Epidermal melanocyte (primary cell): ENCODE results near the gene NCAN.
A peak's percentile ranks its signal among the peaks of the same experiment; 100 is the strongest.
"Not testable (repeated sequence)": the region's sequence is repeated elsewhere in the genome, so short reads cannot be mapped to it uniquely, and the experiment has no call there.

ENCODE experiments used
- DNase-seq: peaks from one replicate; pipeline ENCODE4 v3.0.0; 2011; ENCODE audit warnings: low spot score; ENCODE audit not compliant: insufficient read length

NCAN gene

DNA sequence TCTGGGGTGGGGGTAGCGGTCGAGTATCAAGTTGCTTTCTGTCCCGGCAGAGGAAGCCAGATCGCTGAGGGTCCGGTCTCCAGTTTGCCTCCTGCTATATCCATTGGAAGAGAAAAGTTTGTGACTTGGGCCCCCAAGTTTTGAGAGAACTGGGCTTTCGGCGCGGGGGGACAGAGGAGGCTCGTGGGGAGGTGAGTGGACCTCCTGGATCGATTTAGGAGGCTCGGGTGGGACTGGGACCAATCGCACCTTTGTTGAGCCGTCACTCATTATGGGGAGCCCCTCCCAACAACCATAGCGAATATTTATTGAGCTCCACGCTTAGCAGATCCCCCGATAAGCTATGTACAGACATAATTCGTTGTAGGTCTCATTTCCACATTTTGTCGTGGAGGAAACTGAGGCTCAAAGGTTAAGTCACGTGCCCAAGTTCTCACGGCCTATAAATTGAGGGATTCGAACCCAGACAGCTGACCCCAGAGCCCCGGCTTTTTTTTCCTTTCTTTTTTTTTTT is 18.8 kb upstream of the NCAN start:
- no peak for DNase-seq

DNA sequence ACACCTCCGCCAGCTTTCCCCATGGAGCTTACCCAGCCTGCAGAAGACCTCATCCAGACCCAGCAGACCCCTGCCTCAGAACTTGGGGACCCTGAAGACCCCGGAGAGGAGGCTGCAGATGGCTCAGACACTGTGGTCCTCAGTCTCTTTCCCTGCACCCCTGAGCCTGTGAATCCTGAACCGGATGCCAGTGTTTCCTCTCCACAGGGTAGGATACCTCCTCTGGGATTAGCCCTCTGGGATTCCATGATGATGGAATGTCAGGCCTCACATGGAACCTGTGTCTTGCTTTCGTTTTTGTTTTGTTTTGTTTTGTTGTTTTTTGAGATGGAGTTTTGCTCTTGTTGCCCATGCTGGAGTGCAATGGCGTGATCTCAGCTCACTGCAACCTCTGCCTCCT is 17.8 kb upstream of the NCAN start:
- DNase-seq: no peak

DNA sequence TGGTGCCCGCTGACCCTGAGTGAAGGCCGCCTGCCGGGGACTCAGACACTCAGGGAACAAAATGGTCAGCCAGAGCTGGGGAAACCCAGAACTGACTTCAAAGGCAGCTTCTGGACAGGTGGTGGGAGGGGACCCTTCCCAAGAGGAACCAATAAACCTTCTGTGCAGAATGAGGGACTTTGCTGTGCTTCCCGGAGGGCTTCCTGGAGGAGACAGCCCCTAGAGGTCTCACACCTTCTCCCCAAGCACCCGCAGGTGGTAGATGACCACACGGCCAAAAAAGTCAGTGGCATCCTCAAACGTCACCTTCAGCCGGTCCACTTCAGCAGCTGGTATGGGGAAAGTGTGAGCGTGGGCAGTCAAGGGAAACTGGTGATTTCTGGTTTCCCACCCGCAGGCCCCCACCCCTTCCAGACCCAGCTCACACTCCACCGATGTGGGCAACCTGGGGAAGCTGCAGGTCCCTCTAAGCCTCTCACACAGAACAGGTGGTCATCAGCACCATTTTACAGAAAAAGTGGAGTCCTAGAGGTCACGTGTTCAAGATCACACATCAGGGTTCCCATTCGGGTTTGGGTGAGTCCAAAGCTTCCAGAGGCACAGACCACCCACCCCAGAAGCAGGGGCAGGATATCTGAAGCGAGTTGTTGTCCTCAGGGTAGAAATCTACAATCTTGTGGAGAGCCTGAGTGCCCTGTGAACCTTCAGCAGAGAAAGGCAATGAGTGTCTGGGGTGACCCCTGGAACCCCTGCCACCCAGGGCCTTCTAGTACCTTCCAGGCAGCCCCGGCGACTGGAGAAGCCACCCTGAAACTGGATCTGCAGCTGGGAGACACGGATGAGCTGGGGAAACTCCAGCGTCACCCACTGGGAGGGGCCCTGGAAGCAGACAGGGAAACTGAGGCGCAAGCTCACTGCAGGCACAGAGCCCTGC is 9.8 kb upstream of the NCAN start:
- DNase-seq: no peak

- no peak for DNase-seq
Observed at GRCh38 chr19:19202707-19203011, 9.1 kb upstream of the NCAN start.

DNA sequence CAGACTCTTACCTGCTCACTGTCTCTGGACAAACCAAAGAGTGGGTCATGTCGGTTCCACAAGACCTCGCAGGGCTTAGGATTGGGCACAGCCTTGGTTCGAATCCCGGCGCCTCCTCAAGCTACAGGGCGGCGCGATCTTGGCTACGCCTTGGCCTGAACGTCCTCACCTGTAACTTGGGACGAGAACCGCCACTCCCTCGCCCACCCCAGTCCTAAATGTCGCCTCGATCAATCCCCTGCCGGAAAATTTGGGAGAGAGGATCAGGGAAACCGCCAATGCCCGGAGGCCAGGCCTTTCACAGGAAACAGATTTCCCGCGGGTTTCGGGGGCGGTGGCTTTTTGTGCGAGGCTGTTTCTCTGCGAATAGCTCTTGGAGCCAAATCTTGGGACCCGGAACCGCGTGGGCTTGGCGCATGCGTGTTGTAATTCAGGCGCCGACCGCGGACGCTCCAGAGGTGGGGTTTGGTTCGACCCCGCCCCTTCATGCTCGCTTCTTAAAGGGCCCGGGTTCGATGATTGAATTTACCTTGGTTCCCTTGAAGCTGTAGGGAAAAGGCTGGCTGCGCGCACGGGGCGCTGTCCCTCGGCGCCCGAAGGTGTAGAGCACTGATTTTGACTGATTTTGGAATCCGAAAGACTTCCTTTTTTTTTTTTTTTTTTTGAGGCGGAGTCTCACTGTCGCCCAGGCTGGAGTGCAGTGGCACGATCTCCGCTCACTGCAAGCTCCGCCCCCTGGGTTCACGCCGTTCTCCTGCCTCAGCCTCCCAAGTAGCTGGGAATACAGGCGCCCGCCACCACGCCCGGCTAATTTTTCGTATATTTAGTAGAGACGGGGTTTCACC is 8.5 kb upstream of the NCAN start, which contains the start of gene NR2C2AP:
Gene NR2C2AP, minus strand, starts transcription at position 403 of the 845 bp plus-strand sequence. Its CDS starts 354 bp downstream, at position 49.
- peak; percentile 99 for DNase-seq

GRCh38 chr19:19204181-19204580 is 7.6 kb upstream of the NCAN start:
- DNase-seq: no peak

DNA sequence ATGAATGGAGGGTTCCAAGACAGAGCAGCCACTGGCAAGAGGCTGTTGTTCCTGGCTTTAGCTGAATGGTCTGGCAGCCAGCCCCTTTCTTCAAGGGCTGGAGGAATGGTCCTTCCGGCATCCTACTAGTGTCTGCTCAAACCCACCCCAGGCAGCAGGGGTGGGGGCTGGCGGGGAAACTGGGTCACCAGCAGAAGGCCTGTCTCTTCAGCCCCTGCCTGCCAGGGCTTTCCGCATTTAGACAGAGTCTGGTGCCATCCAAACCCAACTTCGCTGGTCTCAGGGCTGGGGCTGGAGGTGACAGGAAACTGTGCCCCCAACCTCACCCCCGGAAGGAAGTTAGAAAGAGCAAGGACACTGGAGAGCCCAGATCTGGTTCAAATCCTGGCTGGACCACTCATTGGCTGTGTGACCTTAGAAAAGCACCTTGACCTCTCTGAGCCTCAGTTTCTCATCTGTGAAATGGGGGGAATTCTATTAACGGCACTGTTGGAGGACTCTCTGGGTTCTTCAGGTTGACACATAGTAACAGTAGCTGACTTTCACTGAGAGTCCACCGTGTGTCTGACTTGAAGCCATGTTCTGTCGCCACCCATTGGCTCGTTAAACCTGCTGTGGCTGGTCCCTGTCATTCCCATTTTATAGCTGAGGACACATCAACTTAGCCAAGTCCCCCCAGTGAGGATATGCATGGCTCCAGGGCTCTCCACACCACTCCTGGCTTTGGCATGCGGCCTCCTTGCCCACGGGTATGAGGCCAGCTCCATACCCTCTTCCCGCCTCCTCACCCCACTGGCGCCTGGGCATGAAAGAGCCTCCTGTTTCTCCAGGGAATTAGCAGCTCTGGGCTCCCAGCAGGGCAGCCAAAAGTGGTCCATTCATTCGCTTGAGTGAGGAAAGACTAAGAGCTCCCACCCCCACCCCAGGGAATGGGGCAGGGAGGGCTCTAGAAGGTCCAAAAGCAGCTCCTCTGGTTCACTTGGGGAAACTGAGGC is 6.0 kb upstream of the NCAN start:
- peak; percentile 33 for DNase-seq

DNA sequence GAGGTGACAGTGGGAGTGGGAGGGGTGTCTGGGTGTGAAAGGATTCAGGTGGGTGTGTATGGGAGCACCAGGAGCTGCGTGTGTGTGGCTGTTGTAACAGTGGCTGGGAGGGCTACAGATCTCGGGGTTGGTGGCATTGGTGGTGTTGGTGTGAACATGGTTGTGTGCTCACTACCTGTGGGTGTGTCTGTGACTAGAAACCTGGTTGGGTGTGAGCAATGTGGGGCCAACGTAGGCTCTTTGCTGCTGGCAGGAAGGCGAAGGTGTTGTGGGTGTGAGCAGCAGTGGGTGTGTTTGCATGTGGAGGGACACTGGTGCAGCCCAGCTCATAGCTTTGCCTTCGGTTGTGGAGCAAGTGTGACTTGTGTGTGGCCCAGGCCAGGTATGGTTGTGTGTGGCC is 4.8 kb upstream of the NCAN start:
- DNase-seq: no peak

- no peak for DNase-seq
Observed at GRCh38 chr19:19207637-19208572, 3.9 kb upstream of the NCAN start.

DNA sequence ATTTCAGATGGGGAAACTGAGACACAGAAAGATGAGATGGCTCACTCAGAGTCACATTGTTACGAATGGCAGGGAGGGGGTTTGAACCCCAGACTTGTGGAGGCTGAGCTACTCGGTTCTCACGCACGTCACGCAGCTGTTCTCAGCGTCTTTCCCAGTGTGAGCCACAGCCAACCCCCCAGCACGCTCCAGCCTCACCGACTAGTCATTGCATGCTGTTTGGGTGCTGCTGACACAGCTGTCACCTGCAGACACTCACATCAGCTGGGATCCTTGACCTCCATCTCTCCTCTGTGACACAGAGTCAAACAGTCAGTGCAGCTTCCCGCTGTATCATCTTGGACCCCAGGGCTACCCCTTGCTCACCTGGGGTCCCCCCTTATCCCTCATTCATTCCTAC is 2.4 kb upstream of the NCAN start:
- no peak for DNase-seq

GRCh38 chr19:19212916-19213315 is 1.2 kb downstream of the NCAN start:
- no peak for DNase-seq

GRCh38 chr19:19213426-19214158 is 1.8 kb downstream of the NCAN start:
- DNase-seq: no peak

GRCh38 chr19:19214159-19214490 is 2.4 kb downstream of the NCAN start:
- DNase-seq: no peak

GRCh38 chr19:19214892-19215291 is 3.1 kb downstream of the NCAN start:
- DNase-seq: no peak

GRCh38 chr19:19215792-19216191 is 4.0 kb downstream of the NCAN start:
- no peak for DNase-seq

- no peak for DNase-seq
Observed at GRCh38 chr19:19217099-19217498, 5.3 kb downstream of the NCAN start.

DNA sequence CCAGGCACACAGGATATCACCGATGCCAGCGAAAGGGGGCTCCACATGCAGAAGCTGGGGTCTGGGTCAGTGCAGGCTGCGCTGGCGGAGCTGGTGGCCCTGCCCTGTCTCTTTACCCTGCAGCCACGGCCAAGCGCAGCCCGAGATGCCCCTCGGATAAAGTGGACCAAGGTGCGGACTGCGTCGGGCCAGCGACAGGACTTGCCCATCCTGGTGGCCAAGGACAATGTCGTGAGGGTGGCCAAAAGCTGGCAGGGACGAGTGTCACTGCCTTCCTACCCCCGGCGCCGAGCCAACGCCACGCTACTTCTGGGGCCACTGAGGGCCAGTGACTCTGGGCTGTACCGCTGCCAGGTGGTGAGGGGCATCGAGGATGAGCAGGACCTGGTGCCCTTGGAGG is 7.2 kb downstream of the NCAN start:
- no peak for DNase-seq

DNA sequence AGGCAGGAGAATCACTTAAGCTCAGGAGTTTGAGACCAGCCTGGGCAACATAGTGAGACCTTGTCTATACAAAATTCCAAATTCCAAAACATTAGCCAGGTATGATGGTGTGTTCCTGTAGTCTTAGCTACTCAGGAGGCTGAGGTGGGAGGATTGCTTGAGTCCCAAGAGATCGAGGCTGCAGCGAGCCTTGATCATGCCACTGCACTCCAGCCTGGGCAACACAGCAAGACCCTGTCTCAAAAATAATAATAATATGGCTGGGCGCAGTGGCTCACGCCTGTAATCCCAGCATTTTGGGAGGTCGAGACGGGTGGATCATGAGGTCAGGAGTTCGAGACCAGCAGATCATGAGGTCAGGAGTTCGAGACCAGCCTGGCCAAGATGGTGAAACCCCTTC is 9.2 kb downstream of the NCAN start:
- not testable (repeated sequence) for DNase-seq

DNA sequence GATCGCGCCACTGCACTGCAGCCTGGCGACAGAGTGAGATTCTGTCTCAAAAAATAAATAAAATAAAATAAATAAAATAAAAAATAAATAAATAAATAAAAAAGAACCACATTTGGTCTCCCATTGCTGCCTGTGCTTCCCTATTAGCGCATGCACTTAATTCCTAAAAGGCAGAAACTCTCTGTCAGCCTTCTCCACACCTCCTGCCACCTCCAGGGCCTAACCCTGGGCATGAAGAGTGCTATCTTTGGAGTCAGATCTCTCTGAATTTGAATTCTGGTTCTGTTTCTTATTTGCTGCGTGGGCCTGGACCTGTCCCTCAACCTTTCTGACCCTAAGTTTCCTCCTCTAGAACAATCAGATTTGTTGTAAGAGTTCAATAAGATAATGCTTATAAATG is 11.3 kb downstream of the NCAN start:
- no peak for DNase-seq
